COLO668 (cell line): Measurements from ENCODE around the gene PLA2G1B.
"Not testable (repeated sequence)": the region's sequence is repeated elsewhere in the genome, so short reads cannot be mapped to it uniquely, and the experiment has no call there.

Source experiments
- DNase-seq: peaks from one replicate; lab custom pipeline; 2025; ENCODE audit not compliant: unreplicated experiment; lab: John Stamatoyannopoulos, UW

The PLA2G1B gene

DNA sequence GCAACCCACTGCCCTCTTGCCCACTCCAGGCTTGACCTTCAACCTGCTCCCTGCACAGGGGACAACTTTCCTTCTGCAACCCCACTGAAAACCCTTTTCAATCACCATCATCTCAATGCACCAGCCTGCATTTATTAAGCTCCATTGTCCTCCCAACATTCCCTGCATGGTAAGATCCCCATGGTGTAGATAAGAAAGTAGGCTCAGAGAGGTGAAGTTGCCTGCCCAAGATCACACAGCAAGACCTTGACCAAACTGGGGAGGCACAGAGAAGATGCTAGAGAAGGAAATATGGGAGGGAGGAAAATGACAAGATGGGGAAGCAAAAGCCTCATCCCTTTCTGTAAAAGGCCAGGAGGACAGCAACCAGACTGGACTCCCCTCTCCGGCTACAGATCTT is 31.5 kb upstream of the PLA2G1B start:
- no peak for DNase-seq

DNA sequence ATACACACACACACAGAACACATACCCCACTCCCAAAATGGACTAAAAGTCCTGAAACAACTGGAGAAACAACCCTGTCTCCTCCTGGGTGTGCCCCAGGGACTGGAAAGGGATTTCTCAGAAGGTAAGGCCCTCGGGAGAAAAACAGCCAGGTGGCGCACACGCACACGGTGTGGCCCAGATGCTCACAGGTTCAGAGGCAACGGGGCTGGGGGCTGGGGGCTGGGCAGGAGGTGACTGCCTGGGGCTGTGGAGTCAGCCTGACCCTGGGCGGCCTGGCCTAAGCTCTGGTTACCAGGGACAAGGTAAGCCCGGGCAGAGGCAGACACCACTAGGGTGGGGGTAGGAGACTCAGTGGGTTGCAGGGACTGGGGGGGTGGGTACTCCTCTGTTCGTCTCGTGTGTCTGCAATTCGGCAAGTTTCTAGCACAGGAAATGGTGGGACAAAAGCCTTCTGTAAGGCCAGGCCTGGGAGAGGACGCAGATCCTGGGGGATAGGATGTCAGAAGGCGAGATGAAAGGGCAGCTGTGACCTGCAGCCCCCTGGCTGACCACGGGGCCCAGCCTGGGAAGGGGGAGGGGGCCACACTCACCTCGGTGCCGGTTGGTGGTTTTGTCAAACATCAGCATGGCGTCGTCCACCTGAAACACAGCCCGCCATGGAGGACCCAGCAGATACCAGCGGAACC is 31.0 kb upstream of the PLA2G1B start:
- peak; percentile 14 for DNase-seq

DNA sequence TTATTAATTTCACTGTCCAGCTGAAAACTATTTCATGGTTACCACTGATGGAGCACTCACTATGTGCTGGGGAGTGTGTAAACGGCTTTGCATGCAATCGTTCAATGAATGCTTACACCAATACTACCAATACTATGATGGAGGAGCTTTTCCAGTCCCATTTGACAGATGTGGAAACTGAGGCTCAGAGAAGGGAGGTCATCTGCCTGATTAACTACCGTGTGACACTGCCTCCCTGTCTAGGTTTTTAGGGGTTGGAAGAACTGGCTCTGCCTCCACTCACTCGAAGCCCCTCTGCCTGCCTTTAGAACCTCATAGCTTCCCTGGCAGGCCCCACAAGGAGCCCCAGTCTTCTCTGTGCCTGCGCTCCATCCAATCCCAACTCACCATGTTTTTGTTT is 29.5 kb upstream of the PLA2G1B start:
- no peak for DNase-seq

DNA sequence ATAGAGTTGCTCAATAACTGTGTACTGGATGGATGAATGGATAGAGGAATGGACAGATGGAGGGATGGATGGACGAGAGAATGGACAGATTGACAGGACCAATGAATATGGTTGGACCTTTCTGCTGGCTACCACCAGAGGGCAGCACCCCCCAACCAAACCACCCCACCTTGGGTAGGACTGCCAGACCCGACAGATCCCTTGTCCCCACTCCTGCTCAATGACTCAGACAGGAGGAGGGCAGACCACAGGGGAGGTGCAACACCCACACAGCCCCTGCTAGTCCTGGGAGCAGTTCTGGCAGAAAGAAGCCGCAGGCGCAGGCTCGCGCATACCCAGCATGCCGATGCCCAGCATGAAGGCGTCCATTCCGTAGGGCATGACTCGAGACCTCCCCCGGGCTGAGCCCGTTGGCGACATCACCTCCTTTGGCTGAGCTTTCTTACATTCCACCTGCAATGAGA is 29.0 kb upstream of the PLA2G1B start:
- peak; percentile 75 for DNase-seq

DNA sequence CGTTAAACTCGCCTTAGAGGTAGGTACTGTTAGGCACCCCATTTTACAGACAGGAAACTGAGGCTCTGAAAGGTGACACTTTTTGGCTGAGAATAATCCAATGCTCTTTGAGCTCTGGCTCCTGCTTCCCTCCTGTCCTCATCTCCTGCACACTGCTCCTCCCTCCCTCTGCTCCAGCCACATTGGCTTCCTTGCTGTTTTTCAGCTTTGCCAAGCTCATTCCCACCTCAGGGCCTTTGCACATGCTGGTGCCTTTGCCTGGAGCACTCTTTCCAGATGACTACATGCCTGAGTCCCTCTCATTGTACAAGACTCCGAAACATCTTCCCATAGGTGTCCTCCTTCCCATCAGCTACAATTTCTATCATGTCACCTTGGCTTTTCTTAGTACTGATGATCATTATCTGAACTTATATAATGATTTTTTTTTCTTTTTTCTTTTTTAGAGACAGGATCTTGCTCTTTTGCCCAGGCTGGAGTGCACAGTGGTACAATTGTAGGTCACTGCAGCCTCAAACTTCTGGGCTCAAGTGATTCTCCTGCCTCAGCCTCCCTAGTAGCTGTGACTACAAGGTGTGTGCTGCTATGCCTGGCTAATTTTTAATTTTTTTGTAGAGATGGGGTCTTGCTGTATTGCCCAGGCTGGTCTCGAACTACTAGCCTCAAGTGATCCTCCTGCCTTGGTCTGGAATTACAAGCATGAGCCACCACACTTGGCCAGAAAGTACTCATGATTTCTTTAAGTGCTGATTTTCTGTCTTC is 26.2 kb upstream of the PLA2G1B start:
- no peak for DNase-seq

DNA sequence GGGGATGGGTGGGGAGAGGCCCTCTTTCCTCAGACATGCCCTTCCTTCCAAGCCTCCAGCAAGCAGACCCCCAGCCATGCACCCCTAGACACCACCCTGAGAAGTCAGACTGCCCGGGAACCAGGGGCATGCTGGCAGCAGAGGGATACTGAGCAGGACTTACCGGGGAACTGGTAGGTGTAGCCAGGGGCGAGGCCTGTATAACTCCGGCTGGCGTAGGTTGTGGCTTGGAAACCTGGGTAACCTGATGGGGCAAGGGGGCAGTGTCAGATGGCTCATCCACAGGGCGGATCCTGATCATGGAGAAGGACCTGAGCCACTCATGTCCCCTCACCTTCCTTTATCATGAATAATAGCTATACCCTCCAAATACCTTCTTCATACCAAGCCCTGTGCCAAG is 25.6 kb upstream of the PLA2G1B start:
- DNase-seq = no peak

DNA sequence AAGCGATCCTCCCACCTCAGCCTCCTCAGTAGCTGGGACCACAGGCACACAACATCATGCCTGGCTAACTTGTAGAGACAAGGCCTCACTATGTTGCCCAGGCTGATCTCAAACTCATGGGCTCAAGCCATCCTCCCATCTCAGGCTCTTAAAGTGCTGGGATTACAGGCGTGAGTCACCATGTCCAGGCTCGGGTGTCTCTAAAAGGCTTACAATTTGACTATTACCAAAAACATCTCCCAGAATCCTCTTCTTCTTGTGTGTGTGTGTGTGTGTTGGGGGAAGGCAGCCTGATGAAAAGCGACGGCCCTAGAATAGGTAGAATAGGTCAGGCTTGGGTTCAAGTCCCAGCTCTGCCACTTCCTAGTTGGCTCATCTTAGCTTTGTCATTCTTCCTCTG is 24.5 kb upstream of the PLA2G1B start:
- DNase-seq = no peak

DNA sequence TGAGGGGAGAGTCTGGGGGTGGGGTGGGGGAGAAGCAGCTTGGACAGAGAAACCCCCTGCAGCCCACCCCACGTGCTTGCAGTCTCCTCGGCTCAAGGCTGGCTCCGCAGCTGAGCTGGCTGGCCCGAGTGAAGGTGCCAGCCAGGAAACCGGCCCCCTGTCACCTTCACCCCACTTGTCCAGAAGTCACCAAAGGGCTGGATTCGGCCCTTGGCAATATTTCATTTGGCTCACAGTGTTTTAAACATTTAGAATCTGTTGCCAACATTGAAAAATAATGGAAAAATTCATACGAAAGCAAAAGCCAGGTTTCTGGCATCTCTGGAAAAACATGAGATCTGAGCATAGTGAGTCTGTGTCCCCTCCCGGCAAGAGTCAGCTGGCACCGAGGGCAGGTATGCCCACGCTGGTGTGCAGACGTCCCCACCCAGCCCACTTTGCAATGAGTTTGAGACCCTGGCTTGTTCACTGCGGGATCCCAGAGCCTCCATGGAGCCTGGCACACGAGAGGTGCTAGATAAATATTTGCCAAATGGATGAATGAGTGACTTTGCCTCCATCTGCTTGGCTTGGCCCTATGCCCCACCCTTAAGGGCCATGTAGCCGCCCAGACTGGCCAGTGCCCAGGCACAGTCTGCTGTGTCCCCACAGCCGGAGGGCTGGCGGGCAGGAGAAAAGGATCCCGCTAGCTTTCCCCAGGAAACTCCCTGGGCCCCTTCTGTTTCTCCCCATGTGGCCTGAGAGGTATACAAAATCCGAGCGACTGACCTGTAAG is 23.2 kb upstream of the PLA2G1B start:
- peak; percentile 23 for DNase-seq

DNA sequence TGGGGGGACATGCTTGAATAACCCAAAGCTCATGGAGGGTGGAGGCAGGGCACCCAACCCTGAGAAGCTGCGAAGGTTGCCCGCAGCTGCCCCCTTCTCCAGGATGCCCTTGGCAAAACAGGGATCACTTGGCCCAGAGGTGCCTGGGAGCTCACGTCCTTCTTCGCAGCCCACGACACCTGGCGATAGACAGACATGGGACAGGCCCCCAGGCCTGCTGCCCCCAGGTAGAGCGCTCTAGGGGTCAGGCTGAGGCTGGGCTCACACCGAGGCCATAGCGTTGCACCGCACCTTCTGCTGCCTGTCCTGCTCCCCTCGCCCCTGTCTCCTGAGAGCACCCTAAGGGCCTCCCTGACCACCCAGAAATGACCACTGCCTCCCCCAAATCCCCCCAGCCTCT is 20.2 kb upstream of the PLA2G1B start:
- DNase-seq = no peak

DNA sequence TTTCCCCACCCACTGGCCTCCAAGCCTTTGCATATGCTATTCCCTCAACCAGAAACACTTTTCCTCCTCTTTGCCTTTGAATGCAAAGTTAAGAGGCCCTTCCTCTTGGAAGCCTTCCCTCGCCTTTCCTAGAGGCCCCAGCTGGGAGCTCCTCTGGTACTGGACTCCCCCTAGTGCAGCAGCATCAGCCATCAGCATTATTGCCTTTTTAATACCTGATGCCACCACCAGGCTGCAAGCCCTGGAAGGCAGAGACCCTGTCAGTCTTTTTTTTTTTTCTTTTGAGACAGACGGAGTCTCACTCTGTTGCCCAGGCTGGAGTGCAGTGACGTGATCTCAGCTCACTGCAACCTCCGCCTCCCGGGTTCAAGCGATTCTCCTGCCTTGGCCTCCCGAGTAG is 19.1 kb upstream of the PLA2G1B start:
- DNase-seq = no peak

DNA sequence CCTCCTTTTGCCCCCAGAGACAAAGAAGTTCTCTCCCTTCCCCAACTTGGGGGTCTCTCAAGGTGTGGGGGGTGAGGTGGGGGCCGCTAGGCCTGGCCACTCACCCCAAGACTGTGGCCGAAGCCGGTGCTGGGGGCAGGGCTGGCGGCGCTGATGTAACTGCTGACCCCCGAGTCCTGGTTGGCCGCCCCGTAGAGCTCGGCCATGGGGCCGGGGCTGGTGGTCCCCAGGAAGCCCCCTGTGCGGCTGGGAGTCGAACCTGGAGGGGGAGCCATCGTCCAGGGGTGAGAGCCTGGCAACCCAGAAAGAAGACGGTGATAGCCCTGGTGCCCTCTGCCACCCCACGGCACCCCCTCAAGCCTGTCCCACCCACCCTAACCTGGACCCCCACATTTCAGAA is 18.5 kb upstream of the PLA2G1B start:
- no peak for DNase-seq

DNA sequence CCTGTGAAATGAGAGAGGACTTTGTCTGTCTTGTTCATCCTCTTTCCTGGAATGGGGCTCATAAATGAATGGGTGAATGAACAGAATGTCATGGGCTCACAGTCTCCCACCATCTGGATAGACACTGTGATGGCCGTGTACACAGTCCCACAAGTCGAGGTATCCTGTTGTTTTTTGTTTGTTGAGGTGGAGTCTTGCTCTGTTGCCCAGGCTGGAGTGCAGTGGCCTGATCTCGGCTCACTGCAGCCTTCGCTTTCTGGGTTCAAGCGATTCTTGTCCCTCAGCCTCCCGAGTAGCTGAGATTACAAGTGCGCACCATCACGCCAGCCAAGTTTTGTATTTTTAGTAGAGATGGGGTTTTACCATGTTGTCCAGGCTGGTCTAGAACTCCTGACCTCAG is 16.1 kb upstream of the PLA2G1B start:
- DNase-seq = no peak

DNA sequence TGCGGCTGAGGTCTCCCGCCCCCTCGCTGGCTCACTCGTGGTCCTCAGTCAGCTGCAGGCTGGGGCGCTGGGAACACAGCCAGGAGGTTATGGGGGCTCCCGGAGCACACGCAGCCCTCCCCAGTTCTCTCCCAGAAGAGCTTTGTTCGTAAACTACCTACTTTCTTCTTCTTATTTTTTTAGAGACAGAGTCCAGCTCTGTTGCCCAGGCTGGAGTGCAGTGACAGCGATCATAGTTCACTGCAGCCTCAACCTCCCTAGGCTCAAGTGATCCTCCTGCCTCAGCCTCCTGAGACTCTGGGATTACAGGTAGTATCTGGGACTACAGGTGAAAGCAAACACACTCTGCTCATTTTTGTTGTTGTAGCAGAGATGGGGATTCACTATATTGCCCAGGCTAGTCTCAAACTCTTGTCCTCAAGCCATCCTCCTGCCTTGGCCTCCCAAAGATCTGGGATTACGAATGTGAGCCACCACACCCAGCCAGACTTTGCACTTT is 15.5 kb upstream of the PLA2G1B start:
- DNase-seq = no peak

DNA sequence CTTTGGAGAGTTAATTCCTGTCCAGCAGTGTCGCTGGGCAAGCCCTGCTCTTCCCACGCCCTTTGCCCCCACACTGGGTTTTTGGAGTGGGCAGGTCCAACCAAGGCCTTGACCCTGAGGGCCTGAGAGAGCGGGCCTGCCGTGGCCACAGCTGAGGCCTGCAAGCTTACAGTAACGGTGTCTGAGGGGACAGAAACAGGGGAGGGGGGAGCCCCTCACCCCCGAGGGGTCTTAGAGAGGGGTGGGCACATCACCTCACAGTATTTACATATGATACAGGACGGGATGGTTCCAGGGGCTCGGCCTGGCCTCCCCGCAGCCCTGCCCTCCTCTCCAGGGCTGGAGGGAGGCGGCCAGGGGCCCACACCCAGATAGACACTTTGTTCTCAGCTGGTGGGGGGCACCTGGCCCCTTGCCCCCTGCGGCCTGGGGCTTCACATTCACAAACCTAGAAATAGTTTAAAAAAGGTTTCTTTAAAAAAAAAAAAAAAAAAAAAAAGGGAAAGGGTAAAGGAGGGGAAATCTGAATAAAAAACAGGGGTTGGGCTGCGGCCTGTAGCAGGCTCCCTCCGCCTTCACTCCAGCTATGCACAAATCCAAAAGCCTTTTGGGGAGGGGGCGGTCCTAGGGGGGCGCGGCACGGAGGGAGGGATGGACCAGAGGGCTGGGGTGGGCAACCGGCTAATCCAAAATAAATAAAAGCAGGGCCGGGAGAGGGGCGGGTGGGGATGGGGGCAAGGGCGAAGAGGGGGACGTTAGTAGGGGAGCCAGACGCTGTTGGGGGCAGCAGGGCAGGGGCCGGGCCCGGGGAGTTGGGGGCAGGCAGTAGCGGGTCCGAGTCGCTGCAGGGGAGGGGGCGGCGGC is 14.8 kb upstream of the PLA2G1B start:
- DNase-seq = no peak

DNA sequence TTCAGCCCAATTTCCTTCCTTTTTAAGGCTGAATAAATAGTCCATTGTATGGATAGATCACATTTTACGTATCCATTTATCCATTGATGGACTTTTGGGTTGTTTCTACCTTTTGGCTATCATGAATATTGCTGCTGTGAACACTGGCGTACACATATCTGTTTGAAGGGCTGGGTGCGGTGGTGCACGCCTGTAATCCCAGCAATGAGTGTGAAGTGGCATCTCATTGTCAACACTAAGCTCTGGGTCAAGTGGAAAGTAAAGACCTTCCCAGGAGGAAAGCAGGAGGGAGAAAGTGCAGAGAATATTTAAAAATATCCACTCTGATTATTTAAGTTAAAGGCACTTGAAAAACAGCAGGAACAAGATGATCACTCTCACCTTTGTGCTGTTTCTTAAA is 11.7 kb upstream of the PLA2G1B start:
- DNase-seq = no peak

DNA sequence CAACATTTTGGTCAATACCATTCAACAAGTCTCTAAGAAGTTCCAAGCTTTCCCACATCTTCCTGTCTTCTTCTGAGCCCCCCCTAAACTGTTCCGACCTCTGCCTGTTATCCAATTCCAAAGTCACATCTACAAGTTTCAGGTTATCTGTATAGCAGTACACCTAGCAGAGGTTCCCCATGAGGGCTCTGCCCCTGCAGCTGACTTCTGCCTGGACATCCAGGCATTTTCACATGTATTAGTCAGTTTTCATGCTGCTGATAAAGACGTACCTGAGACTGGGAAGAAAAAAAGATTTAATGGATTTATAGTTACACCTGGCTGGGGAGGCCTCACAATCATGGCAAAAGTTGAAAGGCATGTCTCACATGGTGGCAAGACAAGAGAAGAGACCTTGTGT is 10.2 kb upstream of the PLA2G1B start:
- no peak for DNase-seq

DNA sequence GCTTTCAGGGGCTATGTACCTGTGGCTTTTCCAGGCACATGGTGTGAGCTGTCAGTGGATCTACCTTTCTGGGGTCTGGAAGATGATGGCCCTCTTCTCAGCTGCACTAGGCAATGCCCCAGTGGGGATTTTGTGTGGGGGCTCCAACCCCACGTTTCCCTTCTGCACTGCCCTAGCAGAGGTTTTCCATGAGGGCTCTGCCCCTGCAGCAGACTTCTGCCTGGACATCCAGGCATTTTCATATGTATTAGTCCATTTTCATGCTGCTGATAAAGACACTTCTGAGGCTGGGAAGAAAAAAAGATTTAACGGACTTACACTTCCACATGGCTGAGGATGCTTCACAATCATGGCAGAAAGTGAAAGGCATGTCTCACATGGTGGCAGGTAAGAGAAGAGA is 8.8 kb upstream of the PLA2G1B start:
- DNase-seq = not testable (repeated sequence)

DNA sequence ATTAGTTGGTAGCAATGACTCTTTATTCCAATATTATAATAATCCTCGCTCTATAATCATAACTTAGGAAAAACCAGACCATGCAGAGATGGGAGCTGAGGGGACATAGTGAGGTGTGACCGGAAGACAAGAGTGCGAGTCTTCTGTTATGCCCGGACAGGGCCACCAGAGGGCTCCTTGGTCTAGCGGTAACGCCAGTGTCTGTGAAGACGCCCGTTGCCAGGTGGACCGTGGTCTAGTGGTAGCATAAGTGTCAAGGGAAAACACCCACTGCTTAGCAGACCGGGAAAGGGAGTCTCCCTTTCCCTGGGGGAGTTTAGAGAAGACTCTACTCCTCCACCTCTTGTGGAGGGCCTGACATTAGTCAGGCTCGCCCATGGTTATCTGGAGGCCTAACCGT is 7.9 kb upstream of the PLA2G1B start:
- peak; percentile 50 for DNase-seq

DNA sequence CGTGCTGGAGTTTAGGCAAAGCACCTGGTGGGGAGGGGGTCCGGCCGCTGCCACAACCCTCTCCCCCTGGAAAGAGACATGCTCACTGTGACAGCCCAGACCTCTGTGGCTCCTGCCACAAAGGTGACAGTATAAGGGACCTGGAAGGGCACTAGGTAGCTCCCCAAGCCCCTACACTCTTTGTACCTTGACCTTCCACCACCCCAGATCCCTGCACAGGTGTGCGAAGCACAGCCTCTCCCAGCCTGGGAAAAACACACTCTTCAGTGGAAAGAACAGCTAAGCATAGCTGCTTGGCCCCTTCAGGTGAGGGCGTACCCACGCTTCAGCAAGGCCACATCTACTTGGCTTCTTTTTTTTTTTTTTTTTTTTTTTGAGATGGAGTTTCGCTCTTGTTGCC is 4.9 kb upstream of the PLA2G1B start:
- DNase-seq = no peak

DNA sequence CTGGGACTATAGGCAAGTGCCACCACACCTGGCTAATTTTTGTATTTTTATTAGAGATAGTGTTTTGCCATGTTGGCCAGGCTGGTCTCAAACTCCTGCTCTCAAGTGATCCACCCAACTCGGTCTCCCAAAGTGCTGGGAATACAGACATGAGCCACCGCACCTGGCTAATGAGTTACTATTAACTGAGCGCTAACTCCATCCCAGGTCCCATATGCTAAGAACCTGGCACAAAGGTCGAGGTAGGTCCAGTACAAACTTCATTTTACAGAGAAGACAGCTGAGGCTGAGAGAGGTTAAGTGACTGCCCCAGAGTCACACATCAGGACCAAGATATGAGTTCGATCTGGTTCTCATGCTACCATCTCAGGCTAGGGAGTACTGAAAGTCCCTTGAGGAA is 4.5 kb upstream of the PLA2G1B start:
- DNase-seq = no peak

DNA sequence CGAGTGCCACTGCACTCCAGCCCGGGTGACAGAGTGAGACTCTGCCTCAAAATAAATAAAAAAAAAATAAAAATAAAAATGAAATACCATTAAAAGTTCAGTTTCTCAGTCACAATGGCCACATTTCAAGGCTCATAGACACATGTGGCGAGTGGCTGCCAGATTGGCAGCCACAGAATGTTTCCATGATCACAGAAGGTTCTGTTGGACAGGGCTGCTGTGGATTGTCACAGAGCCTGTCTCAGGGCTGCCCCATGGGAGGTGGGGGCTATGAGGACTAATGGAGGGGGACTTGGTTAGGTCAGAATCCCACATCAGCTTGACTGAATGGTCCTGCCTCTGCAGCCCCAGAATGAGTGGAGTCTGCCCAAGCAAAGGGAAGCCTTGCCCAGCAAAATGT is 3.8 kb upstream of the PLA2G1B start:
- DNase-seq = no peak
